Activated CD8-positive, alpha-beta T cell treated with anti-CD3 and anti-CD28 coated beads for 36 hours (primary cell): ENCODE data around the gene NLK. TPM values are rescaled to one million over a fixed set of nuclear protein-coding genes. Genes with fewer than 3 reads are reported as not detected.
"Not testable (repeated sequence)": the region's sequence is repeated elsewhere in the genome, so short reads cannot be mapped to it uniquely, and the experiment has no call there.

Experiments
- ATAC-seq: fragments of 200-7000 bp; cut with Tn5 transposase; one replicate; pipeline ENCODE4 v1.10.0; 2021; ENCODE audit warnings: mild to moderate bottlenecking, moderate library complexity
- CTCF ChIA-PET: fragments of 350-600 bp; sonication (Branson Sonifier 250); formaldehyde crosslinking; loops from one replicate; lab custom pipeline; 2021; ENCODE audit warnings: antibody characterized with exemption; lab: Charles Lee
- POLR2A ChIA-PET: fragments of 350-600 bp; sonication (Branson Sonifier 250); formaldehyde crosslinking; loops from one replicate; lab custom pipeline; 2021; ENCODE audit warnings: antibody characterized with exemption; lab: Charles Lee
- DNase-seq: peaks from one replicate; pipeline ENCODE4 v3.0.0-alpha.2; 2020
- H3K27ac Mint-ChIP-seq: one replicate; pipeline ENCODE4 v1.8.0; 2021; ENCODE audit warnings: mild to moderate bottlenecking, mixed read lengths
- H3K27me3 Mint-ChIP-seq: one replicate; pipeline ENCODE4 v1.8.0; 2021; ENCODE audit warnings: mixed read lengths
- H3K36me3 Mint-ChIP-seq: one replicate; pipeline ENCODE4 v1.8.0; 2021; ENCODE audit warnings: low read depth, mixed read lengths
- H3K4me1 Mint-ChIP-seq: one replicate; pipeline ENCODE4 v1.8.0; 2021; ENCODE audit warnings: low read depth, mixed read lengths
- H3K4me3 Mint-ChIP-seq: one replicate; pipeline ENCODE4 v1.8.0; 2021; ENCODE audit warnings: mild to moderate bottlenecking, moderate library complexity, mixed read lengths
- H3K9me3 Mint-ChIP-seq: one replicate; pipeline ENCODE4 v1.8.0; 2021; ENCODE audit warnings: mixed read lengths
- CTCF ChIP-seq: fragments of 200-600 bp; IDR thresholded peaks from one replicate; pipeline ENCODE4 v1.8.0; 2022; ENCODE audit warnings: antibody characterized with exemption, mild to moderate bottlenecking
- intact Hi-C: fragments of 100-400 bp; cut with micrococcal nuclease; formaldehyde crosslinking; loops from one replicate; pipeline ENCODE4 v1.10.0; 2022
- total RNA-seq, 2 experiments: library from RNA; stranded (reverse); gene quantifications; one replicate each; pipeline ENCODE4 v1.2.3, GENCODE V29; 2021

Gene NLK
- total RNA-seq, 2 experiments from 2014 or later: 7.3 to 7.8 TPM

- no peak for TF ChIP-seq CTCF
- ChIA-PET POLR2A (interaction anchor here (0.7 to 1.5 kb wide), 2 partner anchors 17 to 77 kb away, joined by 3 read pairs; no protein-coding TSS in a partner anchor), CTCF (interaction anchor here (0.6 to 1.8 kb wide), 2 partner anchors 19 to 289 kb away, joined by 3 to 5 read pairs; no protein-coding TSS in a partner anchor)
- Mint-ChIP-seq H3K4me1 (peaks cover 9% of the 10 kb centered on the region), H3K27me3 (no peaks in the 10 kb centered on the region), H3K4me3 (no peak overlapping the region), H3K27ac (no peak overlapping the region), H3K36me3 (peaks cover 6% of the 10 kb centered on the region), H3K9me3 (no peaks in the 10 kb centered on the region)
- DNase-seq (no peak), ATAC-seq (no peak)
- intact Hi-C loops: no loop called here
Observed at GRCh38 chr17:28093999-28094716, 51.7 kb downstream of the NLK start.

- ChIA-PET POLR2A (no interaction called here), CTCF (no interaction called here)
- Mint-ChIP-seq H3K4me3 (no peak overlapping the region), H3K27me3 (no peaks in the 10 kb centered on the region), H3K9me3 (no peaks in the 10 kb centered on the region), H3K36me3 (peaks cover 6% of the 10 kb centered on the region), H3K4me1 (peaks cover 1% of the 10 kb centered on the region), H3K27ac (no peak overlapping the region)
- DNase-seq: no peak
- intact Hi-C loops: no loop called here
- TF ChIP-seq CTCF: no peak
- no peak for ATAC-seq
Observed at GRCh38 chr17:28096756-28097155, 54.3 kb downstream of the NLK start.

GRCh38 chr17:28097254-28097653 is 54.8 kb downstream of the NLK start:
- intact Hi-C loops: no loop called here
- ATAC-seq (no peak), DNase-seq (no peak)
- Mint-ChIP-seq H3K27me3 (no peaks in the 10 kb centered on the region), H3K36me3 (peaks cover 6% of the 10 kb centered on the region), H3K9me3 (no peaks in the 10 kb centered on the region), H3K4me3 (no peak overlapping the region), H3K27ac (no peak overlapping the region), H3K4me1 (no peaks in the 10 kb centered on the region)
- POLR2A ChIA-PET: no interaction called here
- TF ChIP-seq CTCF: no peak
- CTCF ChIA-PET: no interaction called here

- no peak overlapping the region for H3K4me3 Mint-ChIP-seq
- peaks cover 6% of the 10 kb centered on the region for H3K36me3 Mint-ChIP-seq
- ATAC-seq (no peak), DNase-seq (no peak)
- POLR2A ChIA-PET: no interaction called here
- peaks cover 3% of the 10 kb centered on the region for H3K4me1 Mint-ChIP-seq
- H3K27ac Mint-ChIP-seq: no peak overlapping the region
- H3K9me3 Mint-ChIP-seq: no peaks in the 10 kb centered on the region
- intact Hi-C loops: no loop called here
- no peaks in the 10 kb centered on the region for H3K27me3 Mint-ChIP-seq
- TF ChIP-seq CTCF: no peak
- CTCF ChIA-PET: no interaction called here
Observed at GRCh38 chr17:28097901-28098300, 55.4 kb downstream of the NLK start.

- CTCF ChIA-PET, H3K9me3 Mint-ChIP-seq, H3K36me3 Mint-ChIP-seq, POLR2A ChIA-PET, ATAC-seq, H3K27me3 Mint-ChIP-seq, DNase-seq, H3K27ac Mint-ChIP-seq, intact Hi-C loops, H3K4me3 Mint-ChIP-seq, H3K4me1 Mint-ChIP-seq: not testable (repeated sequence)
Observed at GRCh38 chr17:28098591-28098990, 56.1 kb downstream of the NLK start.
